ENCODE data around the gene GBX1. TPM values are rescaled to one million over a fixed set of nuclear protein-coding genes. Genes with fewer than 3 reads are reported as not detected.

GBX1 gene
- polyA plus RNA-seq, 1 donor from 2014 or later: not detected

DNA sequence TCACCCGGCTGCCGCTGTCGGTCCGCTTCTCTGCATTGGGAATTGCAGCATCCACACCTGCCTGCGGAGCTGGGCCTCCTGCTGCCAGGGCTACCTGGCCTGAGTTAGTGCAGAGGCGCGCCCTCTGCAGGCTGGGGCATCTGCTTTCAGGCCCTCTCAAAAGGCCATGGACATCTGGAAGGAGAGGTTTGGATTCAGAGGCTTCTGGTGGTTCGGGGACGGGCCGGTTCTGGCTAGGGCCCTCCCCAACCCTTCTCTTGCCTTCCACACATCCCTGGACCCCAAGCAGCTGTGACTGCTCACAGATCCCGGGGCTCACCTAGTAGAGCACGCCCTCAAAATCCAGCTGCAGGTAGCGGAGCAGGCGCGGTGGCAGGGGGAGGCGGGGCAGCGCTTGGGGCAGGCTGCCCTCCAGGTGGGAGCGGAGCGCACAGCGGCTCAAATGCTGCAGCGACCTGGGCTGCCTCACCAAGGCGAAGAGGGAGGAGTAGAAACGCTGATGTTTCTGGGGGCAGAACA, 8.4 kb upstream of the GBX1 start:
- Histone ChIP-seq H3K9me2 (ENCODE audit: insufficient read depth, low read length) (no peaks in the 10 kb centered on the region), H3K27ac (ENCODE audit: low read length) (no peak overlapping the region), H3K4me2 (ENCODE audit: low read length) (no peak overlapping the region), H3K27me3 (ENCODE audit: insufficient read depth, low read depth, low read length) (no peaks in the 10 kb centered on the region), H3K9me3 (ENCODE audit: low read length) (no peaks in the 10 kb centered on the region), H3K9ac (ENCODE audit: low read length) (no peak overlapping the region), H3K36me3 (ENCODE audit: insufficient read depth, low read length) (no peaks in the 10 kb centered on the region), H3K4me3 (ENCODE audit: low read length) (no peak overlapping the region), H2AFZ (ENCODE audit: low read depth, low read length) (no peak overlapping the region), H4K20me1 (ENCODE audit: insufficient read depth) (no peaks in the 10 kb centered on the region), H3K79me2 (replicated peaks; ENCODE audit: insufficient read depth, low read length) (no peaks in the 10 kb centered on the region), H3F3A (ENCODE audit: insufficient read depth, low read length, poor library complexity, severe bottlenecking) (no peaks in the 10 kb centered on the region)
- TF ChIP-seq MXI1 (conservative IDR thresholded peaks at IDR 0.05; ENCODE audit: poor library complexity, severe bottlenecking) (no peak), EP300 (conservative IDR thresholded peaks at IDR 0.05; ENCODE audit: poor library complexity, severe bottlenecking) (no peak), RAD21 (conservative IDR thresholded peaks at IDR 0.05) (no peak), TAF1 (IDR thresholded peaks at IDR 0.05; ENCODE audit: low read depth) (no peak), SMC3 (conservative IDR thresholded peaks at IDR 0.05; ENCODE audit: poor library complexity) (no peak), EZH2 (IDR thresholded peaks at IDR 0.05; ENCODE audit: borderline replicate concordance, insufficient read depth, low read length, poor library complexity, severe bottlenecking) (no peak), POLR2AphosphoS5 (IDR thresholded peaks at IDR 0.05) (no peak), REST (IDR thresholded peaks at IDR 0.05; ENCODE audit: borderline replicate concordance) (no peak)
- TF ChIP-seq, protein P1, sequence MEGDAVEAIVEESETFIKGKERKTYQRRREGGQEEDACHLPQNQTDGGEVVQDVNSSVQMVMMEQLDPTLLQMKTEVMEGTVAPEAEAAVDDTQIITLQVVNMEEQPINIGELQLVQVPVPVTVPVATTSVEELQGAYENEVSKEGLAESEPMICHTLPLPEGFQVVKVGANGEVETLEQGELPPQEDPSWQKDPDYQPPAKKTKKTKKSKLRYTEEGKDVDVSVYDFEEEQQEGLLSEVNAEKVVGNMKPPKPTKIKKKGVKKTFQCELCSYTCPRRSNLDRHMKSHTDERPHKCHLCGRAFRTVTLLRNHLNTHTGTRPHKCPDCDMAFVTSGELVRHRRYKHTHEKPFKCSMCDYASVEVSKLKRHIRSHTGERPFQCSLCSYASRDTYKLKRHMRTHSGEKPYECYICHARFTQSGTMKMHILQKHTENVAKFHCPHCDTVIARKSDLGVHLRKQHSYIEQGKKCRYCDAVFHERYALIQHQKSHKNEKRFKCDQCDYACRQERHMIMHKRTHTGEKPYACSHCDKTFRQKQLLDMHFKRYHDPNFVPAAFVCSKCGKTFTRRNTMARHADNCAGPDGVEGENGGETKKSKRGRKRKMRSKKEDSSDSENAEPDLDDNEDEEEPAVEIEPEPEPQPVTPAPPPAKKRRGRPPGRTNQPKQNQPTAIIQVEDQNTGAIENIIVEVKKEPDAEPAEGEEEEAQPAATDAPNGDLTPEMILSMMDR (IDR thresholded peaks at IDR 0.05; ENCODE audit: poor library complexity, severe bottlenecking): no peak

- no peaks in the 10 kb centered on the region for H3K9me2 ChIP-seq (ENCODE audit: insufficient read depth, low read length)
- no peaks in the 10 kb centered on the region for H3K9me3 ChIP-seq (ENCODE audit: low read length)
- no peak overlapping the region for H3K9ac ChIP-seq (ENCODE audit: low read length)
- no peak for TF ChIP-seq RAD21 (conservative IDR thresholded peaks at IDR 0.05)
- TF ChIP-seq TAF1 (IDR thresholded peaks at IDR 0.05; ENCODE audit: low read depth): no peak
- no peak for TF ChIP-seq SMC3 (conservative IDR thresholded peaks at IDR 0.05; ENCODE audit: poor library complexity)
- TF ChIP-seq POLR2AphosphoS5 (IDR thresholded peaks at IDR 0.05): no peak
- TF ChIP-seq, protein P1 (IDR thresholded peaks at IDR 0.05; ENCODE audit: poor library complexity, severe bottlenecking): no peak
- TF ChIP-seq REST (IDR thresholded peaks at IDR 0.05; ENCODE audit: borderline replicate concordance): no peak
- no peak overlapping the region for H3K27ac ChIP-seq (ENCODE audit: low read length)
- no peaks in the 10 kb centered on the region for H4K20me1 ChIP-seq (ENCODE audit: insufficient read depth)
- peaks cover 5% of the 10 kb centered on the region for H3K27me3 ChIP-seq (ENCODE audit: insufficient read depth, low read depth, low read length)
- H2AFZ ChIP-seq (ENCODE audit: low read depth, low read length): no peak overlapping the region
- H3F3A ChIP-seq (ENCODE audit: insufficient read depth, low read length, poor library complexity, severe bottlenecking): no peaks in the 10 kb centered on the region
- H3K79me2 ChIP-seq (replicated peaks; ENCODE audit: insufficient read depth, low read length): no peaks in the 10 kb centered on the region
- H3K4me2 ChIP-seq (ENCODE audit: low read length): no peak overlapping the region
- H3K4me3 ChIP-seq (ENCODE audit: low read length): no peak overlapping the region
- no peaks in the 10 kb centered on the region for H3K36me3 ChIP-seq (ENCODE audit: insufficient read depth, low read length)
Observed at GRCh38 chr7:151175047-151175792, 7.7 kb upstream of the GBX1 start.

Measured in neural cell (in vitro differentiated cells).